ENCODE measurements around the gene CRHR1.
"Not testable (repeated sequence)": the region's sequence is repeated elsewhere in the genome, so short reads cannot be mapped to it uniquely, and the experiment has no call there.

Gene CRHR1

GRCh38 chr17:45845376-45846185, 61.5 kb downstream of the CRHR1 start:
- no peak for DNase-seq (ENCODE audit: low read depth)

GRCh38 chr17:45846223-45846622, 62.1 kb downstream of the CRHR1 start:
- DNase-seq (ENCODE audit: low read depth) = no peak

- no peak for DNase-seq (ENCODE audit: low read depth)
Observed at GRCh38 chr17:45846646-45847045, 62.5 kb downstream of the CRHR1 start.

GRCh38 chr17:45847101-45847500, 63.0 kb downstream of the CRHR1 start:
- DNase-seq (ENCODE audit: low read depth) = no peak

- no peak for DNase-seq (ENCODE audit: low read depth)
Observed at GRCh38 chr17:45847747-45848146, 63.6 kb downstream of the CRHR1 start.

GRCh38 chr17:45848405-45848804, 64.3 kb downstream of the CRHR1 start:
- DNase-seq (ENCODE audit: low read depth) = no peak

- no peak for DNase-seq (ENCODE audit: low read depth)
Observed at GRCh38 chr17:45848868-45849535, 64.9 kb downstream of the CRHR1 start.

GRCh38 chr17:45849536-45849990, 65.4 kb downstream of the CRHR1 start:
- DNase-seq (ENCODE audit: low read depth) = no peak

GRCh38 chr17:45850011-45850410, 65.9 kb downstream of the CRHR1 start:
- no peak for DNase-seq (ENCODE audit: low read depth)

- DNase-seq (ENCODE audit: low read depth) = no peak
Observed at GRCh38 chr17:45850468-45850867, 66.3 kb downstream of the CRHR1 start.

- no peak for DNase-seq (ENCODE audit: low read depth)
Observed at GRCh38 chr17:45851022-45851421, 66.9 kb downstream of the CRHR1 start.

GRCh38 chr17:45851464-45851863, 67.3 kb downstream of the CRHR1 start:
- no peak for DNase-seq (ENCODE audit: low read depth)

GRCh38 chr17:45851873-45852272, 67.8 kb downstream of the CRHR1 start:
- DNase-seq (ENCODE audit: low read depth) = no peak

GRCh38 chr17:45852535-45853297, 68.6 kb downstream of the CRHR1 start:
- DNase-seq (ENCODE audit: low read depth) = peak; percentile 36

GRCh38 chr17:45854209-45854608, 70.1 kb downstream of the CRHR1 start:
- no peak for DNase-seq (ENCODE audit: low read depth)

- no peak for DNase-seq (ENCODE audit: low read depth)
Observed at GRCh38 chr17:45855691-45856336, 71.7 kb downstream of the CRHR1 start.

GRCh38 chr17:45857977-45858708, 74.0 kb downstream of the CRHR1 start:
- no peak for DNase-seq (ENCODE audit: low read depth)

- no peak for DNase-seq (ENCODE audit: low read depth)
Observed at GRCh38 chr17:45861165-45861564, 77.0 kb downstream of the CRHR1 start.

GRCh38 chr17:45862127-45862526, 78.0 kb downstream of the CRHR1 start:
- not testable (repeated sequence) for DNase-seq (ENCODE audit: low read depth)

GRCh38 chr17:45863857-45864654, 79.9 kb downstream of the CRHR1 start:
- no peak for DNase-seq (ENCODE audit: low read depth)

GRCh38 chr17:45867171-45867570, 83.1 kb downstream of the CRHR1 start:
- no peak for DNase-seq (ENCODE audit: low read depth)

Measured in stimulated activated CD8-positive, alpha-beta memory T cell treated with anti-CD3 and anti-CD28 coated beads, Interleukin-12 subunit alpha, Interleukin-12 subunit beta, amount 100 ng/mL, for 1 hour (primary cell).